Forelimb muscle (tissue), 1 donor: ENCODE data around the gene IFITM2. TPM values are rescaled to one million over a fixed set of nuclear protein-coding genes. Genes with fewer than 3 reads are reported as not detected.
"Not testable (repeated sequence)": the region's sequence is repeated elsewhere in the genome, so short reads cannot be mapped to it uniquely, and the experiment has no call there.

Experiments used
- DNase-seq: peaks from one replicate; pipeline ENCODE4 v3.0.0-alpha.2; 2013; ENCODE audit warnings: low read depth
- polyA plus RNA-seq: library from polyadenylated mRNA; unstranded; fragments of 120-200 nt; gene quantifications from one replicate; pipeline ENCODE4 v1.2.1, GENCODE V29; 2013; ENCODE audit not compliant: insufficient read length

The IFITM2 gene
- polyA plus RNA-seq, 1 donor: 47.5 TPM

DNA sequence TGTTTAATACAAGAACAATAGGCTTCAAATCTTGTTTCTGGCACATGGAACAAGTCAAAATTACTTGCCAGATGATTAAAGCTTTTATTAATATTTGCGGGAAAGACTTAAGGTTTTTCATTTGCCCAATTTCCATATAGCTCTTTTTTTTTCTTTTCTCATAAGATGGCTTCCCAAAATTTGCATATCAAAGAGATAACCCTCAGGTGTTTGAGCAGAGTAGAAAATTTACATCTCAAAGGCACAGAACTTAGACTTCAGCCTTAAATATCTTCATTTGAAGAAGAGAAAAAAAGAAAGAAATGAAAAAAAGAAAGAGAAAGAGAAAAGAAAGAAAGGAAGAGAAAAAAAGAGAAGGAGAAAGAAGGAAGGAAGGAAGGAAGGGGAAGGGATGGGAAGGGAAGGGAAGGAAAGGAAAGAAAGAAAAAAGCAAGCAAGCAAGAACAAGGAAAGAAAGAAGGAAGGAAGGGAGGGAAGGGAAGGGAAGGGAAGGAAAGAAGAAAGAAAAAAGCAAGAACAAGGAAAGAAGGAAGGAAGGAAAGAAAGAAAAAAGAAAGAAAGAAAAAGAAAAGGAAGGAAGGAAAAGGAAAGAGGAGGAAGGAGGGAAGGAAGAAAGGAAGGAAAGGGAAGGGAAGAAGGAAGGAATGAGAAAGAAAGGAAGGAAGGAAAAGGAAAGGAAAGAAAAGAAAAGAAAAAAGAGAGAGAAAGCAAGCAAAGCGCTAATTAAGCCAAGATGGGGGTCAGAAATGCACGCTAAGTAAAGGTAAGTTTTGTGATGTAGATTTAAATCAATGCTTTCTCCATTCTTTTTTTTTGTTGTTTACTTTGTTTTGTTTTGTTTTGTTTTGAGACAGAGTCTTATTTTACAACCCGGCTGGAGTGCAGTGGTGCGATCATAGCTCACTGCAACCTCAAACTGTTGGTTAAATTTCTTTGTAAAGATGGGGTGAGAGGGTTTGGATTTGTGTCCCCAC is 33.2 kb downstream of the IFITM2 start:
- DNase-seq: no peak

DNA sequence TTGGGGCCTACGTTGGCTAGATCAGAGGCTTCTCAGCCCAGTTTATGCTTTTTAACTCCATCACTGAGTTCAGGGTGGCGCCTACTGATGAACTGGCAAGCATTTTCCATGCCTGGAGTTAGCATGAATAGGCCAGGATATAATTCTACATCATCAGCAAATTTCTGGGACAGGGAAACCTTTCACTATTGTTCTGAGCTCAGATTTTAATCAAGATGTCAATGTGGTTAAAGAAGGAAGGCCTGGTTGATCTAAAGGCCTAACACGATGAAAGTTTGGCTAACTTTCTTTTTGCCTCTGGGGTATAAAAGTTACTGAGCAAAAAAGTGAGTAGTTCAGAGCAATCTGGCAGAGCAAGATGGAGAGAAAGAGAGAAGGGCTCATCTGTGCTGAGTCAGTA is 34.7 kb downstream of the IFITM2 start:
- DNase-seq: no peak

DNA sequence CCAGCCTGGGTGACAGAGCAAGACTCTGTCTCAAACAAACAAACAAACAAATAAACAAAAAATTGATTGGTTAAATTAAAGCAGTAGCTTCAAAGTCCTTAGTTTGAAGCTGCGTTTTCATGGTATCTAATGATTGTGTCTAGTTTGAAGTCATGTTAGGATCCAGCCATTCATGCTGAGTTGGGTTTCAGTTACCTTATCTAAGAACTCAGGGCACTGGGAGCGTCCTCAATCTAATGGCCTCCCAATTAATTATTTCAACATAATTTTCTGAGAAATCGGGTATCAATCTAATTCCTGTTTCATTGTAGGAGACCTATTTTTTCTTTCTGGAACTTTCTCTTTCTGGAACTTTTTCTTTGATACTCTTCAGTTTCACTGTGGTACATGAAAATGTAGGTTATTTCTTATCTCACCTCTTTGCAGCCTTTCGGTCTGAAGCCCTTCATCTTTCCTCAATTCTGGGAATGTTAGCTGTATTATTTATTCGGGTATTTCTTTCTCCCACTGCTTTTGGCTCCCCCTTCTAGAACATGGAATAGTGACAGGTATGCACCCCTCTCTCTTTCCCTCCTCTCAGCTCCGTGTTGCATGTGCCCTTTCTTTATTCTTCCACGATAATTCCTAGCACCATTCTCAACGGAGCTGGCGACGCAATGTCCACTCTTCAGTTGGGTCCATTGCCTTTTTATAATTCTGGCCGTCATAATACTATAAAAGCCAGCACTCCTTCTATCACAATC is 37.4 kb downstream of the IFITM2 start:
- no peak for DNase-seq

DNA sequence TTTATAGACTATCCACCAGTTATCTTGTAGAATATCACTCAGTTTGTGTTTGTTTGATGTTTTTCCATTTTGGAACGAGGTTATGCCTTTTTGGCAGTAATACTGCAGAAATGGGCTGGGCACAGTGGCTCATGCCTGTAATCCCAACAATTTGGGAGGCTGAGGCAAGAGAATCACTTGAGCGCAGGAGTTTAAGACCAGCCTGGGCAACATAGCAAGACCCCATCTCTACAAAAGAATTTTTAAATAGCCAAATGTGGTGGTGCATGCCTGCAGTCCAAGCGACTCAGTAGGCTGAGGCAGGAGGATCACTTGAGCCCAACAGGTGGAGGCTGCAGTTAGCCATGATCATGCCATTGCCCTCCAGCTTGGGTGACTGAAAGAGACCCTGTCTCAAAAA is 38.9 kb downstream of the IFITM2 start:
- DNase-seq: no peak

DNA sequence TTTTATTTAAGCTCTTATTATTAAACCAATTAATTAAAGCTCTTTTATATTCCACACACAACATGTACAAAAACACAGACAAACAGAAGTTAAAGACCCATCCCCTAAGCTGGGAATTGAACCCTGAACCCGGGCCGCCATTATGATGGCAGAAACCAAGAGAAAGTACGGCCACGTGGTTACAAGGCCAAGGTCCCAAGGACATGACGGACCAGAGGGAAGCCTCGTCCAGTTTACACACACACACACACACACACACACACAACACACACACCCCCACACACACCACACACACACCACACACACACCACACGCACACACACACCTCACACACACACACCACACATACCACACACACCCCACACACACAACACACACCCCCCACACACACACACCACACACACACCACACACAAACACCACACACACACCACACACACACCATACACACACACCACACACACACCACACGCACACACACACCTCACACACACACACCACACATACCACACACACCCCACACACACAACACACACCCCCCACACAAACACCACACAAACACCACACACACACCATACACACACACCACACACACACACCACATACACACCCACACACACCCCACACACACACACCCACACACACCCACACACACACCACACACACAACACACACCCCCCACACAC is 41.8 kb downstream of the IFITM2 start:
- not testable (repeated sequence) for DNase-seq

DNA sequence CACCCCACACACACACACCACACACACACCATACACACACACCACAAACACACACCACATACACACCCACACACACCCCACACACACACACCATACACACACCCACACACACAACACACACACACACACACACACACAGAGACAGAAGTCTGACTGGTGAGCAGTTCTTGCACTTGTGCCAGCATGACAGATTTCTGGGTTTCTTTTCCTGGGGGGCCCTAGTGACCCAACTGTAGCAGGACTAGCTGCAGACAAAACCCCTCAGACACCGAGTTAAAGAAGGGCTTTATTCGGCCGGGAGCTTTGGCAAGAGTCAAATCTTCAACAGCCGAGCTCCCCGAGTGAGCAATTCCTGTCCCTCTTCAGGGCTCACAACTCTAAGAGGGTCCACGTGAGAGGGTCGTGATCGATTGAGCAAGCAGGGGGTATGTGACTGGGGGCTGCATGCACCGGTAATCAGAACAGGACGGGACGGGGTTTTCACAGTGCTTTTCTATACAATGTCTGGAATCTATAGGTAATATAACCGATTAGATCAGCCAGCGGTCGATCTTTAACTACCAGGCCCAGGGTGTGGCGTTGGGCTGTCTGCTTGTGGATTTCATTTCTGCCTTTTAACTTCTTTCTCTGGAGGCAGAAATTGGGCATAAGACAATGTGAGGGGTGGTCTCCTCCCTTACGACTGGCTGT is 42.6 kb downstream of the IFITM2 start:
- DNase-seq: not testable (repeated sequence)

DNA sequence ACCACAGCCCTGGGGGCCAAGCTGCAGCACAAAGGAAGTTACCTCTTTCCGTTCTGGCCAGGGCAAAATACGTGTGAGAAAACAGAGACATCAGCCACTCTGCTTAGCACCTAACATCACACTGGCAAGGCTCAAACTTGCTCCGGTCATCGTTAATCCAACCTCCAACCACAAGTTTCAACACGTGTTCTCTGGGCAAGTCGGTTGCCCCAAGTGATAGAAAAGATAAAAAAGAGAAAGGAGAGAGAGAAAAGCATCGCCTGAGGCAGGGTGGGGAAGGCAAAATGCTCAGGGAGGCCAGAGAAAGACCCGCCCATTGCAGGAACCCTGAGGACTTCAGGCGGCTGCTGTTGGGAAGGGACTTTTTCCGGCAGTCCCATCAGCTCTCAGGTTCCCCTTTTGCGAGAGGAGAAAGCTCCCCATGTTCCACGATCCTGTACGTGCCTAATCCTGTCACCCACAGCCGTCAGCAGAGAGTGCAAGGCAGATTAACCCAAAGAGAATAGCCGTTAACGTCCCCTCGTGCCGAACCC is 43.2 kb downstream of the IFITM2 start:
- no peak for DNase-seq

DNA sequence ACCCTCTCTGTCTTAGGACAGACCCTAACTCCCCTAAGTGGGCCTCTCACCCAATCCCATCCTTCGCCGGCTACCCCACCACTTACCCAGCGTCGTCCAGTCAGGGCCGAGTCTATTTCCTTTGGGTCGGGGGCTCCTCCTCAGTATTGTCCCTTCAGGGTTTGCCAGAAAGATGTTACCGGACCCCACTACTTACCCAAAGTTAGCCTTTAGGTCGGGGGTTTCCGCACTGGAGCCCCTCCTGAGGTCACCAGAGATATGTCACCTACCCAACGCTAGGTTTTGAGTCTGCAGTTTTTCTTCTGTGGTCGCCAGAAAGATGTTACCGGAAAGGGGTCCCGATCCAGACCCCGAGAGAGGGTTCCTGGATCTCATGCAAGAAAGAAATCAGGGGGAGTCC is 43.8 kb downstream of the IFITM2 start:
- no peak for DNase-seq

DNA sequence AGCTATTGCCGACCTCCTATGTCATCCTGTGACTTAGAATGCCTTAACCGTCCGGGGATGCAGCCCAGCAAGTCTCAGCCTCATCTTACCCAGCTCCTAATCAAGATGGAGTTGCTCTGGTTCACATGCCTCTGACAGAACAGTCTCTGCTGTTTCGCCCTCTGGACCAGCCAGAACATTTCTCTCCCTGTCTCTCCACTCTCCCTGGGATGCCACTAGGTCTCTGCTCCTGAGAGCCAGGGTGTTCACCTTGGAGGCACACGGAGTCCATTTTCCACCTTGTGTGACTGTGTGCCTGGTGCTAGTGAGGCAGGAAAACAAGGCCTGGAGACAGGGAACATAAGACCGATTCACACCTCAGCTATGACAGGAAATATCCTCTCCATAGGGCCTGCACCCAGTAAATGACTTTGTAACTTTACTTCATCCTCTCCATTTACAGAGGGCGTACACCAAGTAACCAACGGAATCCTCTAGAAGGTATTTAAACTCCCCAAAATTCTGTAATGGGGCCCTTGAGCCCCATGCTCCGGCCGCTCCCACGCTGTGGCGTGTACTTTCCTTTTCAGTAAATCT is 44.9 kb downstream of the IFITM2 start:
- no peak for DNase-seq

DNA sequence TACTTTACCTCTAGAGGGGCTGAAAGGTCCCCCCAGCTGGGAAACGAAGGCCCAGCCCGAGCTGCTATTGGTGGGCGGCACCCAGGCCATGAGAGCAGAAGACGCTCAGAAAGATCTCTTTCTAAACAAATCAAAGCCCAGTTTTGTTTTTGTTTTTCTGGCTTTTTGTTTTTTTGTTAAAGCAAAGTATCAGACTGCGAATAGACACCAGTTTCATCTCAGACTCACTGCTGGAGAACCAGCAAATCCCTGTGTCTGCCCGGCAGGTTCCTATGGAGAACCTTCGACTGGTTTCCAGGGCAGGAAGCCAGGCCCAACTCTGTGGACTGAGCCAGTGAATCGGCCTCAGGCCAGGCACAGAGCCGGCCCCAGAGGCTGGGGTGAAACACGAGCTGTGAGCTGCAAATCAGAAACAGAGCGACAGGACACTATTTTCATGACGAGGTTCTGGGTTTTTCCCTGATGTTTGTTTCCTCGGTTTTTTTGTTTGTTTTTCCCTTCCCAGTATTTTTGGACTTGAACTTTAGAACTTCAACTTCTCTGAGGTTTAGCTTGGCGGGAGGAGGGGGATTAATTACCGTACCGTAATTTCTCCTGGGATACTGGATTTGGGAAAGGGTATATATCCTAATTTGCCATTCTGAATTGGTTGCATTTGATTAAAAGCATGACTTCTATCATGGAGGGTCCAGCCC is 45.7 kb downstream of the IFITM2 start:
- peak; percentile 86 for DNase-seq

DNA sequence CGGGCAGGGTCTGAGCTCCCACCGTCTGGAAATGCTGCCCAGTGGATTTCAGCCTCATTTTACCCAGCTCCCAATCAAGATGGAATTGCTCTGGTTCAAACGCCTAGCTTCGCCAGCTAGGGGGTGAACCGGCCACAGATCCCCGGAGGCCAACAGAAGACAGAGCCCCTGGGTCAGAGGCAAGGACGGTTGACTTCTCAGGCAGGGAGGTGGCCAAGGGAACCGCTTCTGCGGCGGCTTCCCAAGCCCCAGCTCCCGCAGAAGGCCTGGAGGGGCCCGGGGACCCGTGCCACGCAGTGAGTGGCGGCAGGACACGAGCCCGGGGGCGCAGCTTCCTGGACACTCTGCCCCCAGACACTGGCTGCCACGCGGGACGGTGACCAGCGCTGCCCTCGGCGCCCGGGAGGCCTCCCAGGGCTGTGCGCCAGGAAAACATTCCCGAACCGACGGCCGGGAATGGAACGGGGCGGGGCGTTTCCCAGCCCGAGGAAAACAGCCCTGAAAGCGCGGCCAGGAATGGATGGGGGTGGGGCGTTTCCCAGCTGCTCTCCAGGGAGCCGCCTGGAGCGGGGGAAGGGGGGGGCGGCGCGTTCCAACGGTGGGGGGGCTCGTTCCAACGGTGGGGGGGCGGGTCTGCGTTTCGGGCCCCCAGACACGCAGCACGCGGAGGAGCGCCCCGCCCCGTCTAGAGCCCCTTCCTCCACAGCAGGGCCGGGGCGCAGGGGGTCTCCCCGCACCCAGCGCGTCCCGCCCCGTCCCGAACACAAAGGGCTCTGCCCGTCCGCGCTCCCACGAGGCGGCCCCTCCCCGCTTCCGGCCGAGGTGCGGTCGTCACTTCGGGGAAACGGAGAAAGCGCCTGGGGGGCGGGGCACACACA is 48.2 kb downstream of the IFITM2 start:
- no peak for DNase-seq

DNA sequence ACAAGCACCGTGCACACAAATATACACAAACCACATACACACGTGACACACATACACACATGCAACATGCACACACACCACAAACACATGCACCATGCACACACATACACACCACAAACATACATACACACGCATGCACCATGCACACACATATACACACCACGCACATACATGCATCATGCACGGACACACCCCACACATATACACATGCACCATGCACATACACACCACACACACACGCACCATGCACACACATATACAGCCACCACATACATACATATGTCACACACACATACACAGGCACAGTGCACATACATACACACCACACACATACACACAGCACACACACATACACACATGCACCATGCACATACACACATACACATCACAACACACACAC is 49.0 kb downstream of the IFITM2 start:
- DNase-seq: no peak

DNA sequence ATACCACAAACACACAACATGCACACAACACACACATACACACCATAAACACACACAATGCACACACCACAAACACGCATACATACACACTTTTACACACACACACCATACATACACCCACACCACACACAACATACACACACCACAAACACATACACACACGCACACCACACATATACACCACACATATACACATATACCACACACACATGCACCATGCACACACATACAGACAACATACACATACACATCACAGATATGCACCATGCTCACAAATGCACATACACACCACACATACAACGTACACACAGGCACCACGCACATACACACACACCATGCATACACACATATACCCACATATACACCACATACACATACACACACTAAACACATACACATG is 50.0 kb downstream of the IFITM2 start:
- no peak for DNase-seq

DNA sequence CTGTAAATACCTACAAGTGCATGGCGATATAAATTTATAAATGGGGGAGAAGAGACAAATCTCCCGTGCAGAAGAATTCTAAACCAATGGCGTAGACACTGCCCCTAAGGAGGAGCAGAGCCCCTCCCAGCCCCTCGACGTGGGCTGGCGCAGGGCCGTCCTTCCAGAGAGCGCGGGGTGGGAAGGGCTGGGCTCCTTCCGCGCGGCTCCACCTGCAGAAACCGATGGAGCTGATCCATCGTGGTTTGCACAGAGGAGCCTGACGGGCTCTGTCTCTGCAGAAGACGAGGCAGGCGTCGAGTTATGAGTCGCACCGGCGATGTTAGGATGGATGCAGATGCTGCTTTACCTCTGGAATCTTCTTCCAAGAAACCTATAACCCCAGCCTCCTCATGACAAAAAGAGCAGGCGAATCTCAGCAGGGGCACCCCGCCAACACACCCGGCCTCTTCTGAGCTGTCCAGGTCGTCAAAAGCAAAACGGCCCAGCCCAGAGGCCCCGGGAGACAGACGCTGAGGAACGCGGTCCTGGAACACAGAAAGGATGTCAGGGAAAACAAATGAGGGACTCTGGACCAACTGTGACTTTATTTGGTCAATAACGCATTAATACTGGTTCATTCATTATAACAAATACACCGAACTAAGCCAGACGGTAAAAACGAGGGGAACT is 50.6 kb downstream of the IFITM2 start:
- DNase-seq: no peak

Other genes starting within 250 kb of the IFITM2 start
- 0.34 TPM for gene SCGB1C1, start 114.7 kb upstream of the IFITM2 start, polyA plus RNA-seq
- gene BET1L, start 100.4 kb upstream of the IFITM2 start, polyA plus RNA-seq: 28.1 TPM
- 60.2 TPM for gene RIC8A, start 100.1 kb upstream of the IFITM2 start, polyA plus RNA-seq
- gene SIRT3, start 71.5 kb upstream of the IFITM2 start, polyA plus RNA-seq: 24.4 TPM
- 90.1 TPM for gene PSMD13, start 70.8 kb upstream of the IFITM2 start, polyA plus RNA-seq
- gene NLRP6, start 29.4 kb upstream of the IFITM2 start, polyA plus RNA-seq: not detected
- 5.2 TPM for gene PGGHG, start 18.7 kb upstream of the IFITM2 start, polyA plus RNA-seq
- not detected for gene IFITM5, start 8.3 kb upstream of the IFITM2 start, polyA plus RNA-seq
- gene IFITM1, start 6.2 kb downstream of the IFITM2 start, polyA plus RNA-seq: 12.2 TPM
- 250 TPM for gene IFITM3, start 13.0 kb downstream of the IFITM2 start, polyA plus RNA-seq
- gene B4GALNT4, start 61.7 kb downstream of the IFITM2 start, polyA plus RNA-seq: 11.4 TPM
- 0.16 TPM for gene PKP3, start 86.4 kb downstream of the IFITM2 start, polyA plus RNA-seq
- gene SIGIRR, start 107.2 kb downstream of the IFITM2 start, polyA plus RNA-seq: 11.6 TPM
- 0.20 TPM for gene ANO9, start 134.2 kb downstream of the IFITM2 start, polyA plus RNA-seq
- gene PTDSS2, start 142.5 kb downstream of the IFITM2 start, polyA plus RNA-seq: 33.3 TPM
- gene RNH1, start 199.4 kb downstream of the IFITM2 start, polyA plus RNA-seq: 85.0 TPM
- 120 TPM for gene HRAS, start 227.8 kb downstream of the IFITM2 start, polyA plus RNA-seq
- gene LRRC56, start 229.7 kb downstream of the IFITM2 start, polyA plus RNA-seq: 7.3 TPM